Kidney (tissue), 14 donors: ENCODE measurements around the gene NEK4. TPM values are rescaled to one million over a fixed set of nuclear protein-coding genes. Genes with fewer than 3 reads are reported as not detected.

ENCODE experiments used
- DNase-seq, 5 donors: peaks; one replicate each; pipeline ENCODE4 v3.0.0-alpha.2; 2013 to 2020
- FAIRE-seq: peaks from 2 replicates; lab custom pipeline; 2012; peaks lifted over from hg19 to GRCh38; lab: Jason Lieb, UNC
- H3K27ac ChIP-seq, 2 donors: one replicate each; pipeline ENCODE4 v1.7.0; 2013; ENCODE audit warnings: low read depth in 2 of 2, low read length in 2 of 2, inconsistent platforms in 1 of 2
- H3K27me3 ChIP-seq: one replicate; pipeline ENCODE4 v1.7.1; 2013; ENCODE audit warnings: low read length, inconsistent platforms; ENCODE audit not compliant: control insufficient read depth, insufficient read depth
- H3K36me3 ChIP-seq, 3 donors: one replicate each; pipeline versions ENCODE4 v1.7.0 to v1.7.1; 2013; ENCODE audit warnings: low read length in 3 of 3, control low read depth in 1 of 3, inconsistent platforms in 1 of 3; ENCODE audit not compliant: insufficient read depth in 3 of 3, control insufficient read depth in 2 of 3
- H3K4me1 ChIP-seq, 3 donors: one replicate each; pipeline versions ENCODE4 v1.7.0 to v1.7.1; 2013; ENCODE audit warnings: low read length in 3 of 3, inconsistent platforms in 1 of 3, low read depth in 1 of 3; ENCODE audit not compliant: control insufficient read depth in 2 of 3, insufficient read depth in 2 of 3
- H3K4me3 ChIP-seq, 3 donors: one replicate each; pipeline versions ENCODE4 v1.7.0 to v1.8.1; 2013; ENCODE audit warnings: low read length in 3 of 3, control low read depth in 1 of 3, inconsistent platforms in 1 of 3
- H3K9ac ChIP-seq, 3 donors: one replicate each; pipeline versions ENCODE4 v1.7.0 to v1.7.1; 2013; ENCODE audit warnings: low read length in 3 of 3, control low read depth in 1 of 3, inconsistent platforms in 1 of 3
- H3K9me3 ChIP-seq, 3 donors: one replicate each; pipeline versions ENCODE4 v1.7.0 to v1.7.1; 2013; ENCODE audit warnings: low read length in 3 of 3, control low read depth in 1 of 3, inconsistent platforms in 1 of 3; ENCODE audit not compliant: control insufficient read depth in 2 of 3, insufficient read depth in 1 of 3
- CTCF ChIP-seq: IDR thresholded peaks from 3 replicates; pipeline ENCODE4 v1.5.1; 2012; ENCODE audit warnings: mild to moderate bottlenecking, moderate library complexity, borderline replicate concordance; ENCODE audit not compliant: insufficient read depth; ENCODE audit errors: extremely low read depth
- intact Hi-C: fragments of 100-400 bp; cut with DNase I; formaldehyde crosslinking; loops from one replicate; pipeline ENCODE4 v1.11.1; 2022
- polyA plus RNA-seq: library from polyadenylated mRNA; stranded (reverse); fragments of 350-450 nt; fragmentation: Illumina TruSeq; extraction: RNeasy Lipid Tissue Mini Kit (QIAGEN cat#74804); gene quantifications from one replicate; pipeline ENCODE4 v1.2.3, GENCODE V29; 2014; ENCODE audit warnings: low read depth, low replicate concordance; ENCODE audit not compliant: insufficient read depth
- total RNA-seq: library from RNA; stranded (reverse); fragmentation: NEBNext Ultra II Directional; extraction: Animal tissue kit (Norgen Biotek cat#: 25700); gene quantifications from one replicate; pipeline ENCODE4 v1.2.1, GENCODE V29; 2021
- donor health status: control.
- donor health status: control.
- donor health status: control.
- donor health status: control.
- donor health status: control.
- donor health status: DM: yes; HTN: yes; CAD: no.
- donor health status: Normal renal cell carcinoma (clear cell type).

Gene NEK4
- total and polyA plus RNA-seq, 2 donors from 2014 or later = 5.5 to 27.9 TPM

- Histone ChIP-seq H3K9ac (no peak overlapping the region), H3K36me3 (peaks cover 0 to 4% (median 0%) of the 10 kb centered on the region in 3 donors), H3K27me3 (no peaks in the 10 kb centered on the region), H3K9me3 (no peaks in the 10 kb centered on the region), H3K4me3 (peak overlapping the region in 1 of 3 donors; percentile 29), H3K4me1 (peaks cover 0 to 3% (median 3%) of the 10 kb centered on the region in 3 donors), H3K27ac (no peak overlapping the region)
- no peak for FAIRE-seq
- DNase-seq = peak; percentile 30 to 76 (median 54)
- no peak for TF ChIP-seq CTCF
- intact Hi-C loops = no loop called here
Observed at GRCh38 chr3:52714335-52715302, 56.1 kb downstream of the NEK4 start.

GRCh38 chr3:52712291-52713212 is 58.2 kb downstream of the NEK4 start:
- no peak for FAIRE-seq
- H3K9me3 ChIP-seq = no peaks in the 10 kb centered on the region
- intact Hi-C loops = no loop called here
- H3K9ac ChIP-seq = no peak overlapping the region
- DNase-seq = no peak
- H3K4me3 ChIP-seq = no peak overlapping the region
- peaks cover 0 to 7% (median 5%) of the 10 kb centered on the region in 3 donors for H3K36me3 ChIP-seq
- no peak for TF ChIP-seq CTCF
- H3K27ac ChIP-seq = no peak overlapping the region
- no peaks in the 10 kb centered on the region for H3K27me3 ChIP-seq
- peaks cover 0 to 4% (median 3%) of the 10 kb centered on the region in 3 donors for H3K4me1 ChIP-seq

- H3K4me1 ChIP-seq = peaks cover 0 to 13% (median 12%) of the 10 kb centered on the region in 3 donors
- no peak overlapping the region for H3K27ac ChIP-seq
- H3K36me3 ChIP-seq = peaks cover 0 to 7% (median 5%) of the 10 kb centered on the region in 3 donors
- FAIRE-seq = no peak
- DNase-seq = no peak
- no peaks in the 10 kb centered on the region for H3K9me3 ChIP-seq
- H3K9ac ChIP-seq = no peak overlapping the region
- TF ChIP-seq CTCF = no peak
- intact Hi-C loops = no loop called here
- no peaks in the 10 kb centered on the region for H3K27me3 ChIP-seq
- H3K4me3 ChIP-seq = no peak overlapping the region
Observed at GRCh38 chr3:52710512-52710911, 60.2 kb downstream of the NEK4 start.
